HCEC 1CT (cell line): Measurements from ENCODE around the gene MAP2K7.

Source experiments
- DNase-seq: peaks from one replicate; pipeline ENCODE4 v3.0.0-alpha.2; 2017

MAP2K7 gene

GRCh38 chr19:7885818-7886217 is 17.9 kb upstream of the MAP2K7 start:
- no peak for DNase-seq

GRCh38 chr19:7887408-7888144 is 16.1 kb upstream of the MAP2K7 start:
- no peak for DNase-seq

- DNase-seq, result peak; percentile 49
Observed at GRCh38 chr19:7888145-7888825, 15.4 kb upstream of the MAP2K7 start, which contains the start of gene LRRC8E. LRRC8E (plus strand) TSS chr19:7888510; CDS start chr19:7895604, 7,094 bp downstream.

- DNase-seq, result no peak
Observed at GRCh38 chr19:7888826-7889217, 14.9 kb upstream of the MAP2K7 start.

GRCh38 chr19:7893362-7894101 is 10.1 kb upstream of the MAP2K7 start:
- peak; percentile 52 for DNase-seq

GRCh38 chr19:7894612-7895309 is 8.9 kb upstream of the MAP2K7 start:
- DNase-seq, result no peak

GRCh38 chr19:7895565-7895964 is 8.1 kb upstream of the MAP2K7 start:
- DNase-seq, result no peak

- no peak for DNase-seq
Observed at GRCh38 chr19:7897292-7897691, 6.4 kb upstream of the MAP2K7 start.

- no peak for DNase-seq
Observed at GRCh38 chr19:7898967-7899366, 4.7 kb upstream of the MAP2K7 start.

- no peak for DNase-seq
Observed at GRCh38 chr19:7899751-7900378, 3.8 kb upstream of the MAP2K7 start.

GRCh38 chr19:7900401-7900870 is 3.2 kb upstream of the MAP2K7 start:
- DNase-seq, result no peak

GRCh38 chr19:7900931-7901330 is 2.7 kb upstream of the MAP2K7 start:
- DNase-seq, result no peak

GRCh38 chr19:7901337-7901736 is 2.3 kb upstream of the MAP2K7 start:
- DNase-seq, result no peak

GRCh38 chr19:7902796-7903243 is 857 bp upstream of the MAP2K7 start:
- no peak for DNase-seq

GRCh38 chr19:7904074-7905020 is 670 bp downstream of the MAP2K7 start:
- DNase-seq, result no peak

- no peak for DNase-seq
Observed at GRCh38 chr19:7905268-7905667, 1.6 kb downstream of the MAP2K7 start.

- no peak for DNase-seq
Observed at GRCh38 chr19:7905859-7906258, 2.2 kb downstream of the MAP2K7 start.

- DNase-seq, result no peak
Observed at GRCh38 chr19:7907122-7907521, 3.4 kb downstream of the MAP2K7 start.

- DNase-seq, result no peak
Observed at GRCh38 chr19:7907544-7907943, 3.9 kb downstream of the MAP2K7 start.

- DNase-seq, result no peak
Observed at GRCh38 chr19:7908078-7908699, 4.5 kb downstream of the MAP2K7 start.
